Peyer's patch (tissue), 4 donors: ENCODE data around the gene MORC1.

ENCODE experiments used
- POLR2A ChIP-seq, 2 donors: fragments of 450-650 bp; IDR thresholded peaks; one replicate each; pipeline ENCODE4 v1.5.1; 2017; ENCODE audit warnings: antibody characterized with exemption in 2 of 2, mild to moderate bottlenecking in 2 of 2, moderate library complexity in 2 of 2
- TF ChIP-seq, protein P1 (sequence below), 6 experiments: fragments of 450-650 bp in 4 of 6; fragments of 200-600 bp in 2 of 6; sonication (generic) in 1 of 6; IDR thresholded peaks; one replicate each; pipeline ENCODE4 v1.5.1; 2017 to 2019; ENCODE audit warnings: antibody characterized with exemption in 6 of 6, mild to moderate bottlenecking in 3 of 6, moderate library complexity in 1 of 6

DNA sequence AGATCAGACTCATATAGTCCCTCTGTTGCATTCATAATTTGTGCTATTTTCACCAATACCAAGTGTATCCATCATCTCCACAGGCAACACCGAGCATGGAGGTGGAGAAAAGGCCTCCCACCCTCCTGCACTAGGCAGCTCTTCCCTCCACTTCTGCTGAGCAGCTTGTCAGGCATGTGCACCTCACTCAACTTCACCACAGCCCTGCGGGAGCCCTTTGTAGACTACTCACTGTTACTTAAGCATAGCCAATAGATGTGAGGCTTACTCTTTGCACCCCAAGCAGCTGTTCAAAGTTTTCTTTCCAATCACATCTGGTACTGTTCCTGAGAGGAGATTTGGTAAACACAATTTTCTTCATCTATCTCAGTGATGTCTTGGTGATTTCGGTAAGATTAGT lies 147.4 kb downstream of the MORC1 start:
- no peak for TF ChIP-seq POLR2A (IDR thresholded peaks at IDR 0.05)
- TF ChIP-seq, protein P1, sequence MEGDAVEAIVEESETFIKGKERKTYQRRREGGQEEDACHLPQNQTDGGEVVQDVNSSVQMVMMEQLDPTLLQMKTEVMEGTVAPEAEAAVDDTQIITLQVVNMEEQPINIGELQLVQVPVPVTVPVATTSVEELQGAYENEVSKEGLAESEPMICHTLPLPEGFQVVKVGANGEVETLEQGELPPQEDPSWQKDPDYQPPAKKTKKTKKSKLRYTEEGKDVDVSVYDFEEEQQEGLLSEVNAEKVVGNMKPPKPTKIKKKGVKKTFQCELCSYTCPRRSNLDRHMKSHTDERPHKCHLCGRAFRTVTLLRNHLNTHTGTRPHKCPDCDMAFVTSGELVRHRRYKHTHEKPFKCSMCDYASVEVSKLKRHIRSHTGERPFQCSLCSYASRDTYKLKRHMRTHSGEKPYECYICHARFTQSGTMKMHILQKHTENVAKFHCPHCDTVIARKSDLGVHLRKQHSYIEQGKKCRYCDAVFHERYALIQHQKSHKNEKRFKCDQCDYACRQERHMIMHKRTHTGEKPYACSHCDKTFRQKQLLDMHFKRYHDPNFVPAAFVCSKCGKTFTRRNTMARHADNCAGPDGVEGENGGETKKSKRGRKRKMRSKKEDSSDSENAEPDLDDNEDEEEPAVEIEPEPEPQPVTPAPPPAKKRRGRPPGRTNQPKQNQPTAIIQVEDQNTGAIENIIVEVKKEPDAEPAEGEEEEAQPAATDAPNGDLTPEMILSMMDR (IDR thresholded peaks at IDR 0.05), result no peak
